Spleen (tissue), 7 donors: Measurements from ENCODE around the gene FAM83F.

ENCODE experiments used
- POLR2A ChIP-seq, 3 donors: fragments of 450-650 bp; IDR thresholded peaks; one replicate each; pipeline ENCODE4 v1.5.1; 2017; ENCODE audit warnings: antibody characterized with exemption in 3 of 3, mild to moderate bottlenecking in 1 of 3
- TF ChIP-seq, protein P1 (sequence below), 11 experiments: fragments of 200-600 bp in 7 of 11; fragments of 450-650 bp in 4 of 11; sonication (generic) in 4 of 11; IDR thresholded peaks in 8 of 11; conservative IDR thresholded peaks in 3 of 11; 1 replicate in 7 of 11; 2 replicates in 4 of 11; pipeline versions ENCODE4 v1.4.0 to v1.8.0; 2016 to 2021; ENCODE audit warnings: antibody characterized with exemption in 11 of 11, inconsistent platforms in 4 of 11, mild to moderate bottlenecking in 1 of 11
- donor health status: DM: no; HTN: no; CAD: no; lungs with moderate emphysema.
- donor health status: DM: no; HTN: no; CAD: no.
- donor health status: DM: no; HTN: no; CAD: no.

DNA sequence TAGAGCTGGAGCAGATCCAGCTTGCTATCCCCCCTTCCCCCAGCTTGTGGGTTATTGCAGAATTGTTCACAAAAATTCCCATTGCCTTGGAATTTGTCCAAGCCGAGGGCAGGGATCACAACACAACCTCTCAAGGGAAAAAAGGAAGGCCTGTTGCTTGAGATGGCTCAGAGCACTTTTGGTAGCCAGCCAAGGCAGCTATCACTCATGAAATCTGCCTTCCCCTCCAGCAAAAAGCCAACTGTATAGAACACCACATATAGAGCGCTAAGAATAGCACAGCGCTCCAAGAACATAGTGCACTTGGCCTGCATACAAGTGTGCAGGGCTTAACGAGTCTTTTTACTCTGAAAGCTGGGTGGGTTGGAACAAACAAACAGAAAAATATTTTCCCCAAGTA, 46.2 kb downstream of the FAM83F start:
- TF ChIP-seq, protein P1, sequence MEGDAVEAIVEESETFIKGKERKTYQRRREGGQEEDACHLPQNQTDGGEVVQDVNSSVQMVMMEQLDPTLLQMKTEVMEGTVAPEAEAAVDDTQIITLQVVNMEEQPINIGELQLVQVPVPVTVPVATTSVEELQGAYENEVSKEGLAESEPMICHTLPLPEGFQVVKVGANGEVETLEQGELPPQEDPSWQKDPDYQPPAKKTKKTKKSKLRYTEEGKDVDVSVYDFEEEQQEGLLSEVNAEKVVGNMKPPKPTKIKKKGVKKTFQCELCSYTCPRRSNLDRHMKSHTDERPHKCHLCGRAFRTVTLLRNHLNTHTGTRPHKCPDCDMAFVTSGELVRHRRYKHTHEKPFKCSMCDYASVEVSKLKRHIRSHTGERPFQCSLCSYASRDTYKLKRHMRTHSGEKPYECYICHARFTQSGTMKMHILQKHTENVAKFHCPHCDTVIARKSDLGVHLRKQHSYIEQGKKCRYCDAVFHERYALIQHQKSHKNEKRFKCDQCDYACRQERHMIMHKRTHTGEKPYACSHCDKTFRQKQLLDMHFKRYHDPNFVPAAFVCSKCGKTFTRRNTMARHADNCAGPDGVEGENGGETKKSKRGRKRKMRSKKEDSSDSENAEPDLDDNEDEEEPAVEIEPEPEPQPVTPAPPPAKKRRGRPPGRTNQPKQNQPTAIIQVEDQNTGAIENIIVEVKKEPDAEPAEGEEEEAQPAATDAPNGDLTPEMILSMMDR (IDR thresholded peaks at IDR 0.05 in 8 of 11, conservative IDR thresholded peaks at IDR 0.05 in 3 of 11), result no peak
- no peak for TF ChIP-seq POLR2A (IDR thresholded peaks at IDR 0.05)
